Measurements from ENCODE around the gene TOPBP1.
"Not testable (repeated sequence)": the region's sequence is repeated elsewhere in the genome, so short reads cannot be mapped to it uniquely, and the experiment has no call there.

Gene TOPBP1

GRCh38 chr3:133661454-133662277 lies at the start of gene TOPBP1:
TSS of gene TOPBP1 (minus strand) at chr3:133661941. CDS start at chr3:133661127, 814 bp downstream.
- DNase-seq (ENCODE audit: low spot score): peak; percentile 59

GRCh38 chr3:133711013-133711412 lies 49.3 kb upstream of the TOPBP1 start:
- DNase-seq (ENCODE audit: low spot score): no peak

- DNase-seq (ENCODE audit: low spot score): no peak
These were observed 47.5 kb upstream of the TOPBP1 start for GRCh38 chr3:133709139-133709750.

- no peak for DNase-seq (ENCODE audit: low spot score)
These were observed 44.3 kb upstream of the TOPBP1 start for GRCh38 chr3:133706033-133706432.

GRCh38 chr3:133703915-133704314 lies 42.2 kb upstream of the TOPBP1 start:
- DNase-seq (ENCODE audit: low spot score): no peak

GRCh38 chr3:133701435-133702358 lies 40.0 kb upstream of the TOPBP1 start:
- no peak for DNase-seq (ENCODE audit: low spot score)

- no peak for DNase-seq (ENCODE audit: low spot score)
These were observed 38.6 kb upstream of the TOPBP1 start for GRCh38 chr3:133700351-133700750.

GRCh38 chr3:133699903-133700302 lies 38.2 kb upstream of the TOPBP1 start:
- no peak for DNase-seq (ENCODE audit: low spot score)

GRCh38 chr3:133699467-133699866 lies 37.7 kb upstream of the TOPBP1 start:
- no peak for DNase-seq (ENCODE audit: low spot score)

GRCh38 chr3:133697960-133698359 lies 36.2 kb upstream of the TOPBP1 start:
- no peak for DNase-seq (ENCODE audit: low spot score)

- no peak for DNase-seq (ENCODE audit: low spot score)
These were observed 33.9 kb upstream of the TOPBP1 start for GRCh38 chr3:133695560-133696171.

GRCh38 chr3:133694288-133695268 lies 32.8 kb upstream of the TOPBP1 start:
- no peak for DNase-seq (ENCODE audit: low spot score)

GRCh38 chr3:133693821-133694220 lies 32.1 kb upstream of the TOPBP1 start:
- no peak for DNase-seq (ENCODE audit: low spot score)

GRCh38 chr3:133692759-133693158 lies 31.0 kb upstream of the TOPBP1 start:
- DNase-seq (ENCODE audit: low spot score): no peak

- no peak for DNase-seq (ENCODE audit: low spot score)
These were observed 29.7 kb upstream of the TOPBP1 start for GRCh38 chr3:133691273-133692107.

- DNase-seq (ENCODE audit: low spot score): not testable (repeated sequence)
These were observed 16.3 kb upstream of the TOPBP1 start for GRCh38 chr3:133677993-133678392.

- DNase-seq (ENCODE audit: low spot score): no peak
These were observed 14.8 kb upstream of the TOPBP1 start for GRCh38 chr3:133676336-133677118.

GRCh38 chr3:133675631-133676335 lies 14.0 kb upstream of the TOPBP1 start:
- DNase-seq (ENCODE audit: low spot score): no peak
